Posterior cingulate gyrus (tissue), 11 donors: ENCODE measurements around the gene SIPA1L3.

Source experiments
- DNase-seq, 10 donors: peaks; one replicate each; pipeline versions ENCODE4 v3.0.0 to v3.0.0-alpha.2; 2020 to 2021; ENCODE audit warnings: mixed read lengths in 3 of 10
- intact Hi-C: fragments of 100-400 bp; cut with DNase I; formaldehyde crosslinking; loops from one replicate; pipeline ENCODE4 v1.15.1; 2023

The SIPA1L3 gene

DNA sequence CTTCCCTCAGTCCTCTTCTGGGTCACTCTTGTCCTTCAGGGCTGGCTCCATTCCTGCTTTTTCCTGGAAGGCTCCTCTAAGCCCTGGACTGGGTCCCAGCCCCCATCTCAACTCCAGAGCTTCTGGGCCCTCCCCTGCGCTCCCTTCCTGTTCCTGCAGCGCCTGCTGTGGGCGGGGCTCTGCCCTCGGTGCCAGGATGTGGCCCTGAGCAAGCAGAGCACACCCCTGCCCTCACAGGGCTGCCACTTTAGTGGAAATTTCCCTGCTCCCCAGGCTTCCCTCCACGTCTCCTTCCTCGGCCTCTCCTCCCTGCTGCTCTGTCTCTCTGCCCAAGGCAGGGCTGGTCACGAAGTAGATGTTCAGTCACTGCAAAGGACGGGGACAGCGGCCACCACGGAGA lies 288.2 kb downstream of the SIPA1L3 start:
- intact Hi-C loops = no loop called here
- DNase-seq = no peak

DNA sequence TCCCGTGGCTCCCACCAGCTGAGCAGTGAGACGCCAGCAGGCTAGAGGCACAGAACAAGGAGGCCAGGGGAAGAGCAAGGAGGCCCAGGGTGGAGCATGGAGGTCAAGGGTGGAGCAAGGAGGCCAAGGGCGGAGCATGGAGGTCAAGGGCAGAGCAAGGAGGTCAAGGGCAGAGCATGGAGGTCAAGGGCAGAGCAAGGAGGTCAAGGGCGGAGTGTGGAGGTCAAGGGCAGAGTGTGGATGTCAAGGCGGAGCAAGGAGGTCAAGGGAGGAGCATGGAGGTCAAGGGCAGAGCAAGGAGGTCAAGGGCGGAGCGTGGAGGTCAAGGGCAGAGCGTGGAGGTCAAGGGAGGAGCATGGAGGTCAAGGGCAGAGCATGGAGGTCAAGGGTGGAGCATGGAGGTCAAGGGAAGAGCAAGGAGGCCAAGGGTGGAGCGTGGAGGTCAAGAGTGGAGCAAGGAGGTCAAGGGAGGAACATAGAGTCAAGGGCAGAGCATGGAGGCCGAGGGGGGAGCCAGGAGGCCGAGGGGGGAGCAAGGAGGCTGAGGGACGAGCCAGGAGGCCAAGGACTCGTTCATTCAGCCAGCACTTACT lies 289.3 kb downstream of the SIPA1L3 start:
- no peak for DNase-seq
- intact Hi-C loops = no loop called here

- DNase-seq = peak in 1 of 10 donors; percentile 63
Measured at GRCh38 chr19:38196948-38197656, 290.1 kb downstream of the SIPA1L3 start.

DNA sequence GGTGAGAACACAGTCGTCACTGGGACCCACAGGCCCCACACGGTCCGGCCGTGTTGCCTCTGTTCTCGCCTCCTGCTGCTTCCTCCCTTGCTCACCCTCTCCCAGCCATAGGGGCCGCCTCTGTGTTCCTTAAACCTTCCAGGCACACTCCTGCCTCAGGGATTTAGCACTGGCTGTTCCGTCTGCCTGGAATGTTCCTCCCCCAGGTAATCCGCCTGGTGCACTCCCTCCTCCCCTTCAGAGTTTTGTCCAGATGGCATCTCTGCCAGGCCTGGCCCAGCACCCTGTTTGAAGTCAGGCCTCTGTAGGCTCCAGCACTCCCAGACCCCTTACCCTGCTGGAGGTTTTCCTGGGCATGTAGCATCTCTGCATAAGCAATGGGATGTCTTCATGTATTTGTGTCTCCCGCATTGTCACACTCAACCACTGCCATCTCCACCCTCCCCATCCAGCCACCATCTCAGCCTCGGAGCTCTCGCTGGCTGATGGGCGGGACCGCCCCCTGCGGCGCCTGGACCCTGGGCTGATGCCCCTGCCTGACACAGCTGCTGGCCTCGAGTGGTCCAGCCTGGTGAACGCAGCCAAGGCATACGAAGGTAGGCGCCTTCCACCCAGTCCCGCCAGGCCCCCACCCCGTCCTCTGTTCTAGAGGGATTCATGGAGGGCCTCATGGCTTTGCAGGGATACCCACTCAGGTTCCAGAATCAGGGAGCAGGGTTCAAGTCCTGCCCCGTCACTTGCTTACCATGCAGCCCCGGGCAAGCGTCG lies 291.1 kb downstream of the SIPA1L3 start:
- peak in 1 of 10 donors; percentile 69 for DNase-seq
- intact Hi-C loops = no loop called here

More at GRCh38 chr19:38196948-38197656, 290.1 kb downstream of the SIPA1L3 start:
- intact Hi-C loops = no loop called here

GRCh38 chr19:38199340-38199739 lies 292.3 kb downstream of the SIPA1L3 start:
- intact Hi-C loops = no loop called here
- DNase-seq = peak in 1 of 10 donors; percentile 42

DNA sequence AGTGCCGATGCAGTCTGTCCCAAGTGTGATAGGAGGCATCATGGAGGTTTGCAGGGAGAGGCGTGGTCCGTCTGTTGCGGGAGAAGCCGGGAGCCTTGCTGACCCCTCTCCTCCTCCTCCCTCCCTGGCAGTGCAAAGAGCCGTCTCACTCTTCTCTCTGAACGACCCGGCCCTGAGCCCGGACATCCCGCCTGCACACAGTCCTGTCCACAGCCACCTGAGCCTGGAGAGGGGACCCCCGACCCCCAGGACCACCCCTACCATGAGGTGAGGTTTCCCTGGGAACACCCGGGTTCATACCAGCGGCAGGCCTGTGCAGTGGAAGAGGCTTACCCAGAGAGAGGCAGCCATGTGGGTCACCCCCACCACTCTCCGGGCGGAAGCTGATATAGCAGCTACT lies 294.7 kb downstream of the SIPA1L3 start:
- intact Hi-C loops = no loop called here
- peak in 1 of 10 donors; percentile 55 for DNase-seq

- no peak for DNase-seq
- intact Hi-C loops = no loop called here
Measured at GRCh38 chr19:38202504-38202903, 295.5 kb downstream of the SIPA1L3 start.

- DNase-seq = no peak
- intact Hi-C loops = no loop called here
Measured at GRCh38 chr19:38203197-38203596, 296.2 kb downstream of the SIPA1L3 start.

DNA sequence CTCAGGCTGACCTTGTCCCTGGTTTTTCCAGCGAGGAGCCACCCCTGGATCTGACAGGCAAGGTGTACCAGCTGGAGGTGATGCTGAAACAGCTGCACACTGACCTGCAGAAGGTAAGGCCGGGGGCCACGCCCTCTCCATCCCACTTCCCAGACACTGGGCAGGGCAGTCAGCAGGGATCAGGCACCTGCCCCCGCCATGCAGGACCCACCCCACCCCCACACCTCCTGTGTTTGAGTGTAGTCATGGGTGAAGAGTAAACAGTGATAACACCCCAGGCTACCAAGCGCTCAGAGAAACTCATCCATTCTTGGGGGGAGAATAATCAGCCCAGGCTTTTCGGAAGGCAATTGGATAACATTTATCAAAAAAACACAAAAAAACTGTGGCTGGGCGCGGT lies 297.1 kb downstream of the SIPA1L3 start:
- DNase-seq = no peak
- intact Hi-C loops = no loop called here

DNA sequence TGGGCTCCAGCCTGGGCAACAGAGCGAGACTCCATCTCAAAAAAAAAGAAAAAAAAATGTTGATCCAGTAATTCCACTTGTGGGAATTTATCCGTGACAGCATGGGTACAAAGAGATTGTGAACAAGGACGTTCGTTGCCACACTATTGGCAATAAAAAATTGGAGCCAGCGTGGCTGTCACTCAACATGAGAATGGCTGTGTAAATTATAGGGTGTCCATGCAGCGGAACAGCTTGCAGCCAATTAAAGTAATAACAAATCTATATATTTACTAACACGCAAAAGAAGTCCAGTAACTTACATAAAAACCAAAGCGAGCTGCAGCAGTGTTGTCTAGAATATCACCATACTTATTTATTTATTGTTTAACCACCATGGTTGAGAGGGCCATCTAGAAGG lies 297.7 kb downstream of the SIPA1L3 start:
- DNase-seq = no peak
- intact Hi-C loops = no loop called here

- no peak for DNase-seq
- intact Hi-C loops = no loop called here
Measured at GRCh38 chr19:38206006-38206745, 299.2 kb downstream of the SIPA1L3 start.

DNA sequence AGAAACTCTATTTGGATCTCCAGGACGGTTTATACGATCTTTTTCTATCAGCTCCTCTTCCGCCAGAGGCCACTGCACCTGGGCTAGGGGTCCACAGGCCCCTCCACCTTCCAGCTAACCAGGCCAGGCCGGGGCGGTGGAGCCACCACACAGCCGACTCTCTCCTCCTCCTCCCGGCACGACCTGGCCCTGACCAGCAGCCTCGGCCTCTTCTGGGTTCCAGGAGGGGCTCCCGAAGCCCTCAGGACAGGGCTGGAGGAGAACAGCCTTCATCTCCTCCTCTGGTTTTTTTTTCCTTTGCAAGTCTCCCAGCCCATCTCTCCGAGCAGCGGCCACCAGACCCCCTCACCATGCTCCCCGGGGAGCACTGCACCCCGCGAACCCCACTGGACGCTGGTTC lies 299.9 kb downstream of the SIPA1L3 start:
- intact Hi-C loops = no loop called here
- DNase-seq = no peak

DNA sequence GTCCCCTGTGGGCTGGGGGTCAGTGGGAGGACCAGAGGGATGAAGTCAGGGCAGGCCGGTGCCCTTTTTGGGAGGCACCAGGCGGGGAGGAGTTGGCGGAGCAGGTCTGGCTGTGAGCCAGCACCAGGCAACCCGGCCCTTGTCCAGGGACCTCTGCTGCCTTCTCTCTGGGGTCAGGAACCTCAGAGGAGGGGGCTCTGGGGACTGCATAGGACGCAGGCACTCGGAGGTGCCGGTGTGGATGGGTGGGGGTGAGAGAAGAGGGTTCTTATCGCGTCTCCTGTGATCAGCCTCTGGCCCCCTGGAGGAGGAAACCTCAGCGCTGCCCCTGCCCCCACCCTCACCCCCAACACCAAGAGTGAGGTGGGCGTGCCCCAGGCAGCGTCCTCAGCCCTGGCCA lies 300.5 kb downstream of the SIPA1L3 start:
- DNase-seq = peak in 1 of 10 donors; percentile 79

DNA sequence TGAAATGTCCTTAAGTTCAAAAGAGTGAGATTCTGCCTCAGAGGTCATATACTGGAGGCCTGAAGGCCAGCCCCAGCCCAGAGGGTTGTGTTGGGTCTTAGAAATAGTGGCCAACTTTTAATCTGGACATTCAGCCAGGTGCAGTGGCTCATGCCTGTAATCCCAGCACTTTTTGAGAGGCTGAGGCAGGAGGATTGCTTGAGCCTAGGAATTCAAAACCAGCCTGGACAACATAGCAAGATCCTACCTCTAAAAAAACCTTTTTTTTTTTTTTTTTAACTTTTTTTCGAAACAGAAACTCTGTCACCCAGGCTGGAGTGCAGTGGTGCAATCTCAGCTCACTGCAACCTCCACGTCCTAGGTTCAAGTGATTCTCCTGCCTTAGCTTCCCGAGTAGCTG lies 301.6 kb downstream of the SIPA1L3 start:
- no peak for DNase-seq
- intact Hi-C loops = no loop called here

More for the DNA sequence above, 300.5 kb downstream of the SIPA1L3 start:
- intact Hi-C loops = no loop called here

GRCh38 chr19:38209152-38209551 lies 302.1 kb downstream of the SIPA1L3 start:
- intact Hi-C loops = no loop called here
- DNase-seq = no peak

DNA sequence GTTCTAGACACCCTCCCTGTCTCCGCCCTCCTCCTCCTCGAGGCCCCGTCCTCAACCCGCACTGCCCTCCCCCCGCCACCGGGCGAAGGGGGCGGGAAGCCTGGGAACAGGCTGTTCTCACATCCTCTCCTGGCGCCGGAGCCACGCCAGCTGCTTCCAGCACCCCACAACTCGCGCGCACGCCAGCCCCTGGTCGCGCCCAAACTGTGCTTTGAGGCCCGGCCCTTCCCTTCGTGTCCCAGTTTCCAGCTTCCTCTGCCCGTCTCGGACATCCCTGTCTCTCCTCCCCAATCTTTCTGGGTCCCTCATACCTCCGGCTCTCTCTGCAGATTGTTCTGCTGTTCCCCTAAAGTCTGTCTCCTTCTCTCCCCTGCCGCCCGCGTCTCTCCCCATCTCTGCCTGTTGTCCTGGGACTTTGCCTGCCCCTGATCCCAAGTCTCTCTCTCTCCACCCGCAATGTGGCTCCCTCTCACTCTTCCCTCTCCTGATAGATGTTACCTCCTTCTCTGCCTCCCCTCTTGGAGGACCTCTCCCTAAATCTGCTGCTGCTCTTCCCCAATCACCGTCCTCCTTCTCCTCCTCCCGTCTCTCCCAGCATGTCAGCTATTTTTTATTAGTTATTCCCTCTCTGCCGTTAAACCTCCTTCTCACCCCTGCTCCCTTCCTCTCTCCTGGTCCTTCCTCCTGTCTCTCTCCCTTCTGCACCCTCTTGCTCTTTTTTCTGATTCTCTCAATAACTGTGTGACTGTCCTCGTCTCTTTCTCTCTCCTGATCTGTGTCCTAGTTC lies 302.9 kb downstream of the SIPA1L3 start:
- intact Hi-C loops = no loop called here
- peak; percentile 62 to 98 (median 87) for DNase-seq

- peak; percentile 75 to 98 (median 88) for DNase-seq
- intact Hi-C loops = no loop called here
Measured at GRCh38 chr19:38210458-38210987, 303.5 kb downstream of the SIPA1L3 start.

DNA sequence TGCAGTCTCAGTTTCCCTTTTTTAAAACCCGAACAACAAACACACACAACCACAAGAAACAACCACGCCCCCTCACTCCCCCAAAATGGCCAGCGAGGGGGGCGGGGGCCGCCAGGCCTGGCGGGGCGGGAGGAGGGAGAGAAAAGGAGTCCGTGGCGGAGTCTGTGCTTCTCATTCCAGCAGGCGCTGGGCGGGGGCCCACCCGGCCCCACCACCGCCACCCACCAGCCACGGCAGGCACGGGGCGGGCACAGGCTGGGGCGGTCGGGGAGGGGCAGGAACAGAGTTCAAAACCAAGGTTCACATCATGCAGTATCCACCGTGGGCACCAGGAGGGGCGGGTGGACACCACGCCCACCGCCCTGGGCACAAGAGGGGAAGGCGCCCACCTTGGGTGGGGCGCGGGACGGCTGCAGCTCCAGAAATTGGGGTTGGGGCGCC lies 304.2 kb downstream of the SIPA1L3 start:
- intact Hi-C loops = no loop called here
- no peak for DNase-seq

DNA sequence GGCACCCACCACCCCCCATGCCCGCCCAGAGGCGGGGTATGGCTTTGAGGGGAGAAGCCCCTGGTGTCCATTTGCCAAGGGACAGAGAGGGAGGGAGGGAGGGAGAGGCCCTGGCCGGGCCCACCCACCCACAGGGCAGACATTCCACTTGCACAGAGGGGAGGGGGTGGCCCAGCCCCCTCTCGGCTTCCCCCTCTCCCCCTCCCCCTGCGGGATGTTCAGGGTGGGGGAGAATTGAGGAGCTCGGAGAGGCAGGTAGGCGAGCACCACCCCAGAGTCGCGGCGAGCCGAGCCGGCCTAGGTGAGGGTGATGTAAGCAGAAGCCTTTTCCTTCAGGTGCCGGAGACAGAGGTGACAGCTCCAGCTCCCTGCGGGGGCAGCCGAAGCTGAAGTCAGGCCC lies 304.8 kb downstream of the SIPA1L3 start:
- intact Hi-C loops = no loop called here
- DNase-seq = no peak

- no peak for DNase-seq
- intact Hi-C loops = no loop called here
Measured at GRCh38 chr19:38213469-38213868, 306.5 kb downstream of the SIPA1L3 start.
